ENCODE data around the gene LNPEP.
"Not testable (repeated sequence)": the region's sequence is repeated elsewhere in the genome, so short reads cannot be mapped to it uniquely, and the experiment has no call there.

The LNPEP gene

DNA sequence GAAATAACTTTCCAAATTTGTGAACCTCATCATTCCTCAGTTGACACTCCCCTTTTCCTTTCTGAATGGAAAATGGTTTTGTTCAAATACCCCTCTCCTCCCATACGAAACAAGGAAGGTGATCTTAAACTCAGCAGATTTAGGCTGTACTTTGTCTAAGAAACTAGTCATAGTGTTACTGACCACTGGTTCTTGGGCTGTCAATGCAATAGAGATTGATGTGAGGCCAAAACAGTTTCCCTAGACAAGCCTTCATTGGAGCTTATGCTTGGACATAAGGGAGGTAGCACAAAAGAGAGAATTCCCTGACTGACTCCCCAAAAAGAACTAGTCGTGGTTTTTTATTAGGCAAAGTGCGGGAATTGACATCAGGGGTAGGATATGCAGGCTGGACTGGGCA, 5.3 kb upstream of the LNPEP start:
- no peak for DNase-seq

DNA sequence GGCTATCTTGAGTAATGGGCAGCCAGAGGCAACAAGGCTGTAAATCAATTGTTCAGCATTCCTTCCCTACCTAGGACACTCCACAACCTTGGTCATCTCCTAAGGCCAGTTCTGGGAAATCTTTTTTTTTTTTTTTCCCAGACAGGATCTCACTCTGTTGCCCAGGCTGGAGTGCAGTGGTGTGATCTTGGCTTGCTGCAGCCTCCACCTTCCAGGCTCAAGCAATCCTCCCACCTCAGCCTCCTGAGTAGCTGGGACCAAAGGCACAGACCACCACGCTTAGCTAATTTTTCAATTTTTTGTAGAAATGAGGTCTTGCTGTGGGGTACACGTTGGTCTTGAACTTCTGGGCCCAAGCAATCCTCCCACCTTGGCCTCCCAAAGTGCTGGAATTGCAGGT, 4.8 kb upstream of the LNPEP start:
- DNase-seq, result not testable (repeated sequence)

DNA sequence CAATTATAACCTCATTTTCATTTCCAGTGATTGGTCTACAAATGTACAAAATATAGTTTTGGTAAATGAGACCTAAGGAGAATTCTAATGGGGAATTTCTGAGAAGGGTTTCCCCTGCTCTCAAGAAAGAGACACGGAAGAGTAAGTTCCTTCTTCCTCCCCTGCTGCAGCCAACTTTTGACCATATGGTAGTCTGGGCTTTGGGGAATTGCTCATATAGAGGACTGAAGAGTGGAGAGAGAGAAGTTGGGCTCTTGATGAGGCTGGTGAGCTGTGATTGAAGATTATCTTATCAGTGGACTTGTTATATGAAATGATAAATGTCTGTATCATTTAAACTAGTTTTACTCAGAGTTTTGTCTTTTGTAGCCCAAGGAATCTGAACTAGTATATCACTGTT, 4.3 kb upstream of the LNPEP start:
- DNase-seq, result no peak

DNA sequence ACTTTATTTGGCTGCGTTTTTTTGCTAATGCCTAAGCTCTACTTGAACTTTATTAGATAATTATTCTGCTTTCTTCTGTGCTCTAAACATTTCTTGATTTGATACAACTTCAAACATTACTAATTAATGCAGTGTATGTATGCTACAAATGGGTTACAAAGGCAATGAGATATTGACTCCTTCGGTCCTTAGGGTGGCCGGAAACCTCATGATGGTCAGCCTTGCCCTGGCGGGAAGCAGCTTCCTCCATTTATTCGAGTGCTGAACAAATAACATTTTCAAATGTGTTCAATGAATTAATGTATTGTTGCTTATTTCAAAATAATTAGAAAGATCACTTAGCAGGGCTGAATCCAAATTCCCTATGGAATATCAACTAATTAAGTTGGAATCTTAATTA, 3.9 kb upstream of the LNPEP start:
- DNase-seq, result no peak

DNA sequence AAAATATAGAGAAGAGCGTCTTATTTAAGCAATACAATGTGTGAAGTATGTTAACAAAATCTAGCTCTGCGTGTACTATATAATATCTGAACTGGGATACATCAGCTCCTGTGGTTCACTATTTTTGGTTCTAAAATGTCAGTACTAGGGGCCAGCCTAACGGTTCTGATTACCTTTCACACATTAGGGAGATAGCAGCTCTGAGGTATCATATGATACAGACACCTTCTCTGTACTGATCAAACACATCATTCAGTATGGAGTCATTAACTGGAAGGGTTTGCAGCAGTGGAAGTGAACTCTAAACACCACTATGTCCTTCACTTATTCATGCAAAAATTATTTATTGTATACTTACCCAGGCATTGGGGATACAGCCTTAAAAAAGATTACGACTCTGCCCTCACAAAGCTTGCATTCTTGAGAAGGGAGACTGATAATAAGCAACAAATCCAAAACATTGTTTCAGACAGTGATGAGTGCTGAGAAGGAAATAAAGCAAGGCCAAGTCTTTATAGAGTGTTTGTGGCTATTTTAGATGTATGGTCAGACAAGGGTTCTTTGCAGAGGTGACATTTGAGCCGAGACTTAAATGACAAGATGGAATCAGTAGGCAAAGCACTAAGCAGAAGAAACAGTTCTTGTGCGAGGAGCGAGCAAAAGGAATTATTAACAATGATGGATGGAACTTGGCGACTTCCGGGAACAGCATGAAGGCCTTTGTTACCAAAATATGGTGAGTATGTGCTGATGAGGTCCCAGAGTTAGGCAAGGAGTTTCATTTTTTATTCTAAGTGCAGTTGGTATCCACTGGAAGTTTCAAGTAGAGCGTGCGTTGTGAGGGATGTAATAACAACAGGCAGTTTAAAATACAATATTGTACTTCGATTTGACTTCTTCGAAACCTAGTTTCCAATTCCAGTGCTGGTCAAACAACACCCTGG, 1.8 kb upstream of the LNPEP start:
- DNase-seq, result peak; percentile 33

DNA sequence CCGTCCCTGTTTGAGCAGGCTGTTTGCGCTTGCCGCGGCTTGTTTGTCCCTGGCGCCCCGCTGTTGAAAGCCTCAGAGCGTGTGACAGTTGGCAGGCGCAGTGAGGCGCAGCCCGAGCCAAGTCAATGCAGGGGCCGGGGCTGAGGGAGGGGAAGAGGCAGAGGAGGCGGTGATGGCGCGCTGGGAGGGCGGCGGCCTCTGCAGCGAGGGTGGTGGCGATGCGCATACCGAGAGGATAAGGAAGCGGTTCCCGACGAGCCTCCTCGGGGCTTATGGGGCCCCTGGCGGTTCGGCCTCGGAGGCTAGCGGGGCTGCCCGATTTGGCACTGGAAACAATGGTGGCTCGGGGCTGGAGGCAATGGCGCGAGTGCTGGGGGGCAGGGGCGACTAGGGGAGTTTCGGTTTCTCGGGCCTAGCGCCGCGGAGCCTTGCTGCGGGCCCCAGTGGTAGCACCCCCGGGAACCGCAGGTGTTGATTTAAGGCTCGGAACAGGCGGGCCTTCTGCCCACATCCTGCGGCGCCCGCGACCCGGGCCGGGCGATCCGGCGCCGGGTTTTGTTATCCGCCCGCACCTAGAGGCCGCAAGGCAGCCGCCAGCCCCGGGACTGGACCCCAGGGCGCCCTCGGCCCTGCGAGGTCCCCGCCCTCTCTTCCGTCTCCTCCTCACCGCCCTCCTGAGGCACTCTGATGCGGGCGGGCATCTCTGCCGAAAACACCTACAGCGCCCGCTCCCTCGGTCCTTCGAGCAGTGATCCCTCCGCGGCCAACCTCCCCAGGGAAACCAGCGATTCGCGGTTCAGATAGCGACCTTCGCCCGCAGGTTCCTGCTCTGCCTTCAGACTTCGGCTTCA, 947 bp upstream of the LNPEP start:
- DNase-seq, result peak; percentile 76

DNA sequence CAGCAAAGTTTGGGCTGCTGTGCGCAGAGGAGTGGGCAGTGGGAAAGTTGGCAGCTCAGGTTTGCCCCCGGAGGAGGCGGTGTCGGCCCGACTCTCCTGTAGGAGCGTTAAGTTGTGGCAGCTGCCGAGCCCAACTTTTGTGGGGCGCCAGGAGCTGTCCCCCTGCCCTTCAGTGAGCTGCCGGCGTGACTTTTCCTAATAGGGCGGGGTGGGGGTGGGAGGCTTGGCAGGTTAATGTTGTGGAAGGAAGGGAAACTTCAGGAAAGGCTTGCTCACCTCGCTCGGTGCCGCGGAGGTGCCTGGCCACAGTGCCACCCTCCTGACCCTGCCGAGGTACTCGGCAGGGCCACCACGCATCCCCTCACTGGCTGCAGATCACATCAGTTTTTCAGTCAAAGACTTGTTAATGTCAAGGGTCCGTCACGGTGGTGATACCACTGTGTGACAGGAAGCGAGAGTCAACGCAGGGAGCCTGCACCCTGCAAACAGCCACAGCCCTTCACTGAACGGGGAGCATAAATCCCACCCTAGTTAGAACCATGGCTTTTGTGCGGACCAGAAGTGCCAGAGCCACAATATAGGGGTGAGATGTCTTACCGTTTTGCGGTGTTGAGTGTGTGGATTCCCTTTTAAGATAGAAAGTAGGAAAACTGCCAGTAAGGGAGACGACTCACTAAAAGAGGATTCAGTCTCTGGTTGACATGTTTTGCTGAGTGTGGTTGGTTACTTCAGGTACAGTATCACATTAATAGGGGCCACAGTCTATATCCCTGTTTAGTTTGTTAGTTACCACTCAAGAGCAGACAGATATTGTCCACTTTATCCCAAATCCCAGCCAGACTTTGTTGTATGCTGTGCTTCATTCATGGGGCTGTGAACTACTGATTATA, 796 bp downstream of the LNPEP start:
- no peak for DNase-seq

DNA sequence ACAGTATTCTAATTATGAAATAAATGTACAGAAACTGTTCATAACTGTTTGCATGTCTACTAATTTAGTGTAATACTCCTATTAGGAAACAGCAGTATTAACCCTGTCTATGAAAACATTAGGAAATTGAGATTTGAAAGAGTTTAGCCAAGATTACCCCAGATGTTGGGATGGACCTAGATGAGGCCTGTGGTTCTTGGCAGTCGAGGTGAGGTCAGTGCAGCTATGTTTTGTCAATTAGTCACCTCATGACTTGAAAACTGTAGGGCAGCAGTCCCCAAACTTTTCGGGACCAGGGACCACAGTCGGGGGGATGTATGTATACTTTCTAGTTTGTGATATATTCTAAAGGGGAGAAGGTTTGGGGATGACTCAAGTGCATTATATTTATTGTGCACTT, 4.7 kb downstream of the LNPEP start:
- DNase-seq, result no peak

DNA sequence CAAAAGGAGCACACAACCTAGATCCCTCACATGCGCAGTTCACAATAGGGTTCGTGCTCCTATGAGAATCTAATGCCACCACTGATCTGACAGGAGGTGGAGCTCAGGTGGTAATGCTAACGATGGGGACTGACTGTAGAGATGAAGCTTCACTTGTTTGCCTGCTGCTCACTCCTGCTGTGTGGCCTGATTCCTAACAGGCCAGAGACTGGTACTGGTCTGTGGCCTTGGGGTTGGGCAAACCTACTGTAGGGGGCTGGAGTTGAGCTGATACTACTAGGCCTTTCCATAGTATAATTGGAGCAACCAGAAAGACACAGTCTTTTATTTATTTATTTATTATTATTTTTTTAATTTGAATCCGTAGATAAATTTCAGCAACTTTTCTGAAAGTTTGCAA, 5.3 kb downstream of the LNPEP start:
- DNase-seq, result no peak

DNA sequence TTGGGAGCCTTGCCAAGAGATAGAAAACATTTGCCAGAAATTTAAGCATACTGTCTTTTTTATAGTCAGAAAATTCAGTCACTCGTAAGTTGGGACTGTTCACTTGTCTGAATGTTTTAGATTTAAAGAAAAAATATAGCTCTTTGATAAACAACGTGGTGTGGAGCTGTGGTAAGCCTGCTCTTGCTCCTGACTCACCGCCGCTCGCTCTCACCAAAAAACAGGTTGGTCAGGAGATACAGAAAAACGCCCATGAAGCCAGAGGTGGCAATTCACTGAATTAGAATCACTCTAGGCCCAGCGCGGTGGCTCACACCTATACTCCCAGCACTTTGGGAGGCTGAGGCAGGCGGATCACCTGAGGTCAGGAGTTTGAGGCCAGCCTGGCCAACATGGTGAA, 6.2 kb downstream of the LNPEP start:
- DNase-seq, result no peak

DNA sequence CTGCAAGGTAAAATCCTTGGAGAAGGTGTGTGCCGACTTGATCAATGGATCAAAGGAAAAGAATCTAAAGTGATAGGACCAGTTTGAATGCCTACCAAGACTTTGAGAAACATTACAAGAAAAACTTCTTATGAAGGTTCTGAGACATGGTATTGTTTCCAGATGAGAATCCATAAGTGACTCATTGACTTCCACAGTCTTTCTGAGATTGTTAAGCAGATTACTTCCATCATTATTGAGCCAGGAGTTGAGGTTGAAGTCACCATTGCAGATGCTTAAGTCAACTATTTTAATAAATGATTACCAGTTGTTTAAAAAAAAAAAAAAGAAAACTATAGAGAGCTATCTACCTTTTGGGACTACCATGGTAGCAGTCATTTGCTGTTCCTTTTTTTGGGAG, 7.0 kb downstream of the LNPEP start:
- no peak for DNase-seq

DNA sequence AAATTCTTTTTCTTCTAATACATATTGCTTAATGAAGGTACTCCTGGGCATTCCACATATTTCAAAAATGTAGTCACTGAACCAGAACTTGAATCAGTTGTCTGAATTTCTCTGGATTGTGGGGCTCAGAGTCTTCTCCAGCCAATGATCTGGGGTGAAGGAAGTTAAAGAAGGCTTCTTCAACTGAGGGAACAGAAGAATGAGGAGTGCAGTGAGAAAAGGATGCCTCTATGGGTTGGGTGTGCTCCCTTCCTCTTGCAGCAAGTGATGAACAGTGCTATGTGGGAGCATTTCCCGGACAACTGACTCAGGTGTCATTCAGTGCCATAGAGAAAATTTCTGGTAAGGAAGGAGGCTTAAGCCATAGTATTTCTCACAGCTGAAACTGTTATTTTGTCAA, 7.9 kb downstream of the LNPEP start:
- no peak for DNase-seq

DNA sequence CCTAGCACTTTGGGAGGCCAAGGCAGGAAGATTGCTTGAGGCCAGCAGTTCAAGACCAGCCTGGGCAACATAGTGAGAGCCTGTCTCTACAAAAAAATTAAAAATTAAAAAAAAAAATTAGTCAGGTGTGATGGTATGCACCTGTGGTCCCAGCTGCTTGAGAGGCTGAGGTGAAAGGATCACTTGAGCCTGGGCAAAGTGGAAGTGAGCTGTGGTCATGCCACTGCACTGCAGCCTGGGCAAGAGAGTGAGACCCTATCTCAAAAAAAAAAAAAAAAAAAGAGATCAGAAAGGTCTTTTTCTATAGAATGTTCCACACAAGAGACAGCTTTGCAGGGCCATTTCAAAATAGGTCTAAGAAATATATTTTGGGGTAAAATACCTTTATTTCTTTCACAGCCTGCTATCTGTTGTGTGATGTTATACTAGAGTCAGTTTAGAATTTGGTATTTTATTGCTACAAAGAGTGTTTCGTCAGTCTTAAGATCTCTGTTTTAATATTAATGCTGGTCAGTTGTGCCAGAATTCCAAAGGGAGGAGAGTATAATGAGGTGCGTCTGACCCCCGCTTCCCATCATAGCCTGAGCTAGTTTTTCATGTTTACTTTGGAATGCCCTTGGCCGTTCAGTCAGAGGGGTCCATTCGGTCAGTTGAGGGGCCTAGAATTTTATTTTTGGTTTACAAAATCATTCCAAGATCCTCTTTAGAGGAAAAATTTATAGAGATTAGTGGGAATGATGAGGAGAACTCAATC, 9.4 kb downstream of the LNPEP start:
- no peak for DNase-seq

DNA sequence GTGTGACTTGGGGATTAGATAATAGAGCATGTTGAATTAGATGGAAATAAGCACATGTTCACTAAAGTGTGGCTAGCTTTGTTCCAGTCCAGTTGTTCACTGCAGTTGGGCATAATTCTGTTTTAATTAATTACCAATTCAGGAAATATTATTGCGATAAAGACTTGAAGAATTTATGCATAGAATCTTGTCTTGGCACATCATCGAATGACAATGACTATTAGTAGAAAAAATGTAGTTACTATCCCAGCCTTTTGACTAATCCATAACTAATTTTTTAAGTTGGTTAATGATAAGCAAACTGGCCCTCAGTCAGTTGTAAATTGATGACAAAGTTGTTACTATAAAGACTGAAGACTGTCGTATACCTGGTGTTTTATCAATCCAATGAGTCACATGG, 10.5 kb downstream of the LNPEP start:
- DNase-seq, result no peak

DNA sequence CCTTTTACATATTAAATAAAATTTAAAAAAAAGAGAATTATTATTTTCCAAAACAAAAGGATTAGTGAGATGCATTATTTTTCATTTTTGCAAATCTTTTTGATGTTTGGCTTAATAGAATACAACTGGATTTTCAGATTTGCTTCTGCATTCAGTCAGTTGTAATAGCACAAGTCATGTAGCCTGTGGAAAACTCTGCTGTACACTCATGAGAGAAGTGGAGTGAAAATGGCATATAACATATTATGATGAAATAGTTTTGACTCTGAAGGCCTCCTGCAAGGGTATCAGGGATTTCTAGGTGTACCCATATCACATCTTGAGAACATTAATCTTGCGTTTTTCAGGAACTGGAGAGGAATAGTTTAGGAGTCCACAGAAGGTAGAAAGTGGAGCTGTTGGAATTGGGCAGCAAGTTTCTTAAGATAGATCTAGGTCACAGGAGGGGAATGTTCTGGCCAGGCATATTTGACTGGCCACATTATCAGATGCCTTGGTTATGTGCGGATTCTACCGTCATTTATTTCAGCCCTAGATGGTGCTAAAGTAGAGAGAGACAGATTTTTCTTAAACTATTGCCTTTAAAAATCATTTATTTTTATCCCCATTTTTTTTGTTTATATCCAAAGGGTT, 16.4 kb downstream of the LNPEP start:
- DNase-seq, result no peak

DNA sequence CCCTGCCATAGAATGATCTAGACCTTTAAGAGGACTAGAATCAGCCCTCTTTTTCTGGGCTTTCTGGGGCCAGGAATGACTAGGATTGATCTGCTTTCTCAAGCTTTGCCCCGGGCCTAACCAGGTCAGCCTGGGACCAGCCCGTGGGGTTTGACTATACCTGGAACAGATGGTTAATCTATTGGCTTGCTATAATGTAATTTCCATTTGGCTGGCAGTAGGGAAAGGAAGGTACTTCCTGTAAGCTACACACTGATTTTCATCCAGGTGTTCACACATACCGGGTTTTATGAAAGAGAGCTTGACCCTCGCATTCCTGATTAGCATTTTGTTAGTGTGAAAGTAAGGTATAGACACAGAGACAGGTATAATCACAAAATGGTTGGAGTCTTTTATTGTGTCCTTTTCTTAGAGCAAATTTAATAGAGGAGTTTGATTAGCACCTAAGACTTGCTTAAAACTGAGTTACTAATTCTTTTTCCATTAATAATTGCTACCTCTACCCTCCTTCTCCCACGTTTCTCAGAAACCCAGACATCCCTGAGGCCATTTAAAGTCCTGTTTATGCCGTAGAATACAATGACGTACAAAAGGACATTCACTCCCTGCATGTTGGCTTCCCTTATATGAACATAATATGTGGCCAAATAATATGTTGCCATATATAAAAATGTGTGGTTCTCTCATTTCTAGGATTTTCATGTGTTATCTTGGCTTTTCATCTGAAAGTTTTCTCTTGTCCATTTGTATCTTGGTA, 17.3 kb downstream of the LNPEP start:
- no peak for DNase-seq

DNA sequence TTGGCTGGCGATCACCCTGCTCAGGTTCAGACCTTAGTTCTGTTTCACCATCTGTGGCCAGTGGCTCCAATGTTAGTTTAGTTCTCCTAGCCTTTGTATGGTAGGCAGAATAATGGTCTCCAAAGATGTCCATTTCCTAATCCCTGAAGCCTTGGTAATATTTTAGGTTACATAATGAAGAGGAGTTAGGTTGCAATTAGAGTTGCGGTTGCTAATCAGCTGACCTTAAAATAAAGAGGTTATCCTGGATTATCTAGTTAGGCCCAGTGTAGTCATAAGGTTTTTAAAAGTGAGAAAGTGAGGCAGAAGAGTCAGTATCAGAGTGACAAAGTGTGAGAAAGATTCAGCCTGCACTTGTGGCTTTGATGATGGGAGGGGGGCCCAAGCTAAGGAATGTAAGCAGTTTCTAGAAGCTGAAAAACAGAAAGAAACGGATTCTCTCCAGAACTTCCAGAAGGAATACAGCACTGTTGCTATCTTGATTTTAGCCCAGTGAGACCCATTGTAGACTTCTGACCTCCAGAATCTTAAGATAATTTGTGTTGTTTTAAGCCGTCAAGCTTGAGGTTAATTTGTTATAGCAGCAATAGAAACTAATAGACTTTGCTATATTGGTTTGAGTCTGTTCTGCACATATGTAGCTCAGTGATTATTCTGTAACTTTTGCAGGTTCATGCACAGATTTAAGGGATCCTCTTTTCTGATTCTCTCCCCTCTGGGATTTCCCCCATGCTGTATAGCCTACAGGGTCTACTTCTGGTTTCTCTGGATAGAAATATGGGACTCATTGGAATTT, 21.6 kb downstream of the LNPEP start:
- DNase-seq, result no peak

DNA sequence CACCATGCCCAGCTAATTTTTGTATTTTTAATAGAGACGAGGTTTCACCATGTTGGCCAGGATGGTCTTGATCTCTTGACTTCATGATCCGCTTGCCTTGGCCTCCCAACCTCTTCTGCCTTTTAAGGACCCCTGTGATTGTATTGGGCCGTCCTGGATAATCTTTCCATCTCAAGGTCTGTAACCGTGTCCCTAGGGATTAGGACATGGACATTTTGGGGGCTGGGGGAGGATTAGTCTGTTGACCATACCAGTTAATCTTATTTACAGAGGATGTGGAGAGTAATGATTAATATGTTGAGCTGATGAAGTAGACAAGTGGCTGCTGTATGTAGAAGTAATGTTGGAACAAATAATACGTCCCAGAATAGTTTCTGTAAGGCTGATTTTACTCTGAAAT, 23.1 kb downstream of the LNPEP start:
- no peak for DNase-seq

DNA sequence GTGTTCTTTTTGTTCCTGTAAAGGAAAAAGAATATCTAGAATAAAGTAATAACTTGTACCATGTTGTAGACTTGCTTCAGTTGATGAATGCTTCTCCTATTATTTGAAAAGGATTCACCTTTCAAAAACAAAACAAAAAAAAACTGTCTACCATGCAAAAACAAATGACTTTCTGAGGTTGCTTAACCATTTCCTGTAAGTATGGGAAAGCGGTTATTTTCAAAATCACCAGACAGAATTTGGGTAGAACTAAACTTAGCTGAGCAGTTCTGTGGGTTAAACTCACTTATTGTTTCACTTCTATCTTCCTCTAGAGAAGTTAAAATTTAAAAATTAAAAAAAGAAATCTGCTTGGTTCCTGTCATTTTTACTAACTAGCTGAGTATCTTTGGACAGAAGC, 25.2 kb downstream of the LNPEP start:
- no peak for DNase-seq

DNA sequence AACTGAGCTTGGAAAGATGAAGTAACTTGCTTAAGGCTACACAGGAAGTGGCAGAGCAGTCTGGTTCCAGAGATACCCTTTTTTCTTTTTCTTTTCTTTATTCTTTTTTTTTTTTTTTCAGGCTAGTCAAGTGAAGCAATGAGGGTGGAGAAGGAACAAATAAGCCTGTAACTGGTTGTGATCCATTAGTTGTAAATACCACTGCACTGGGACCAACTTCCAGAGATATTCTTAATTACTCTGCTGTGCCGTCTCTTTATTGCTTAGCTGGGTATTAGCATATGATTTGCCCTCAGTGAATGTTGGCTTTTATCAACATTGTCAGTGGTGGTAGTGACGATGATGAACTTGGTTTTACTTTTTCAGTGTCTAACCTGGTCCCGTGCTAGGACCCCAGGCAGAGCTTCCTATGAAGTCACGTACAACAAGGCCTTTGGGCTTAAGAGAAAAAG, 26.7 kb downstream of the LNPEP start:
- no peak for DNase-seq

Measured in NCI-H510A treated with DMSO at 0.1 percent for 48 hours (cell line).